H54 (cell line): ENCODE results near the gene ZNF85.
"Not testable (repeated sequence)": the region's sequence is repeated elsewhere in the genome, so short reads cannot be mapped to it uniquely, and the experiment has no call there.

Experiments used
- DNase-seq: peaks from one replicate; pipeline ENCODE4 v3.0.0; 2011; ENCODE audit warnings: low spot score, mixed read lengths; ENCODE audit not compliant: insufficient read length
- FAIRE-seq: peaks from 3 replicates; lab custom pipeline; 2011; peaks lifted over from hg19 to GRCh38; lab: Jason Lieb, UNC
- POLR2A ChIP-seq: IDR thresholded peaks from 2 replicates; pipeline ENCODE4 v1.6.1; 2011; ENCODE audit warnings: low read depth, mild to moderate bottlenecking, low read length

ZNF85 gene

GRCh38 chr19:20923077-20923871 lies at the start of gene ZNF85:
Gene ZNF85, plus strand, starts transcription at chr19:20923251. Its CDS starts 150 bp downstream, at chr19:20923401.
- TF ChIP-seq POLR2A, result peak; percentile 50
- DNase-seq (peak; percentile 44), FAIRE-seq (peak; percentile 99)

- DNase-seq, result no peak
- no peak for FAIRE-seq
- TF ChIP-seq POLR2A, result no peak
Observed at GRCh38 chr19:20879501-20879900, 43.5 kb upstream of the ZNF85 start.

GRCh38 chr19:20912973-20913372 lies 10.1 kb upstream of the ZNF85 start:
- TF ChIP-seq POLR2A, result no peak
- FAIRE-seq, result no peak
- DNase-seq, result no peak

- FAIRE-seq (no peak), DNase-seq (no peak)
- no peak for TF ChIP-seq POLR2A
Observed at GRCh38 chr19:20925481-20925880, 2.4 kb downstream of the ZNF85 start.

- no peak for TF ChIP-seq POLR2A
- FAIRE-seq, result no peak
- DNase-seq, result no peak
Observed at GRCh38 chr19:20926796-20927195, 3.7 kb downstream of the ZNF85 start.

DNA sequence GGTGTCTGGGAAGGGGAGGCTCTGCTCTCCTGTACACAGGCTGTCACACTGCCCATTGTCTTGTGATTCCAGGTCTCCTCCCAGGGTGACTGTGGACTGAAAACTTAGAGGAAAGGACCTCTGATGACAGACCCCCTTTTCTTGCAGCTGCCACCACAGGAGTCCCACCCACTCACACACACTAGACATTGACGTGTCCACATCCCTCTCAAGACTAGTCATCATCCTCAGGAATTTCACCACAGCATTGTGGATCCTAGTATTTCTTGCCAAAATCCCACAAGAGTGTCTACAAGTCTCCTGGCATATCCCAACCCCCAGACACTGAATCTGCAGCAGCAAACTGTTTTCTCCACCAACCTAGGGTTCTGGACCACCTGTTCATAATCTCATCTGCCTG lies 5.3 kb downstream of the ZNF85 start:
- DNase-seq, result peak; percentile 3
- peak; percentile 45 for FAIRE-seq
- no peak for TF ChIP-seq POLR2A

DNA sequence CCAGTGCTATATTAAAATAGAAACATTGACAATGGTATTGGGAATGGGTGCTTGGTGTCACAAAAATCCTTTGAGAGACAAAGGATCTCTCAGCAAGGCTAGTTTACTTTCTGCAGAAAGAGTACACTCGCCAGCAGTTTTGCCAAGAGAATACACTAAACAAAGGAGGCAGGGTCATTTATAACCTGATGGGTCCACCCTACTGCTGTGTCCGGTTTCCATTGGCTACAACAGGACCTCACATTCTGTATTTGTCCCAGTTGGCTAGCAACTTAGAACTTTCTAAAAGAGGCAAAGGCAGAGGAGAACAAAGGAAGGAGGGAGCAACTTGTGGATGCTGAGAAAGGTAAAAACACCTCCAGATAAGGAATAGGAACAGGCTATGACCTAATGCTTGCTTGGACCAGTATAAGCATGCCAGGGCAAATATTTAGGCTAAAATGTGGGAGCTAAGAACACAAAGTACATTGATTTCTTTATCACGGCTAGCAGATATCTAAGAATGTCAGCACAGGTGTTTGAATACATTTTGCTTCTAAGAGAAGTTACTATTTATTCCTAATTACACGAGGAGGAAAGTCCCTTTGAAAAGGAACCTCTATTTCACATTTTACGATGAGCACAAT lies 13.4 kb downstream of the ZNF85 start:
- FAIRE-seq, DNase-seq: not testable (repeated sequence)

- FAIRE-seq, DNase-seq: not testable (repeated sequence)
Observed at GRCh38 chr19:20952561-20953095, 29.6 kb downstream of the ZNF85 start.

DNA sequence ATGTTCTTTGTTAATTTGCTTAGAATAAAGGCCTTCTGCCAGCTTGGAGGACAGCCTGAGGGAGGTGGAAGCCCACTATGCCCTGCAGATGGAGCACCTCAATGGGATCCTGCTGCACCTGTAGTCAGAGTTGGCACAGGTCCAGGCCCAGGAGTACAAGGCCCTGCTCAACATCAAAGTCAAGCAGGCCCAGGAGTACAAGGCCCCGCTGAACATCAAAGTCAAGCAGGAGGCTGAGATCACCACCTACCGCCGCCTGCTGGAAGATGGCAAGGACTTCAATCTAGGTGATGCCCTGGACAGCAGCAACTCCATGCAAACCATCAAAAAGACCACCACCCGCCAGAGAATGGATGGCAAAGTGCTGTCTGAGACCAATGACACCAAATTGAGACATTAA lies 41.7 kb downstream of the ZNF85 start:
- no peak for DNase-seq
- TF ChIP-seq POLR2A, result no peak
- no peak for FAIRE-seq

- DNase-seq (no peak), FAIRE-seq (no peak)
- TF ChIP-seq POLR2A, result no peak
Observed at GRCh38 chr19:20968092-20968491, 45.0 kb downstream of the ZNF85 start.

GRCh38 chr19:20969498-20969897 lies 46.4 kb downstream of the ZNF85 start:
- FAIRE-seq (no peak), DNase-seq (no peak)
- no peak for TF ChIP-seq POLR2A

- DNase-seq (no peak), FAIRE-seq (no peak)
- TF ChIP-seq POLR2A, result no peak
Observed at GRCh38 chr19:20969898-20970297, 46.8 kb downstream of the ZNF85 start.

DNA sequence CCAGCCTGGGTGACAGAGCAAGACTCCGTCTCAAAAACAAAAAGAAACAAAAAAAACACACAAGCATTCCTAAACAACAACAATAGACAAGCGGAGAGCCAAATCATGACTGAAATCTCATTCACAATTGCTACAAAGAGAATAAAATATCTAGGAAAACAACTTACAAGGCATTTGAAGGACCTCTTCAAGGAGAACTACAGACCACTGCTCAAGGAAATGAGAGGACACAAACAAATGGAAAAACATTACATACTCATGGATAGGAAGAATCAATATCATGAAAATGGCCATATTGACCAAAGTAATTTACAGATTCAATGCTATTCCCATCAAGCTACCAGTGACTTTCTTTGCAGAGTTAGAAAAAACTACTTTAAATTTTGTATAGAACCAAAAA lies 69.7 kb downstream of the ZNF85 start:
- DNase-seq, FAIRE-seq: not testable (repeated sequence)

- FAIRE-seq (no peak), DNase-seq (no peak)
- no peak for TF ChIP-seq POLR2A
Observed at GRCh38 chr19:20999731-21000352, 76.8 kb downstream of the ZNF85 start.
